GM18907 (cell line): Measurements from ENCODE around the gene LCN12.

Source experiments
- ATAC-seq: cut with Tn5 transposase; IDR thresholded peaks from one replicate; pipeline ENCODE4 v1.9.1; 2021; ENCODE audit warnings: mild to moderate bottlenecking, moderate library complexity; ENCODE audit not compliant: unreplicated experiment

Gene LCN12

GRCh38 chr9:136951541-136952320, at the start of gene LCN12:
TSS of gene LCN12 (plus strand) at chr9:136952273. CDS start at chr9:136952328, 55 bp downstream.
- ATAC-seq: no peak

- ATAC-seq: no peak
These were observed 49.0 kb upstream of the LCN12 start for GRCh38 chr9:136903041-136903554.

GRCh38 chr9:136906266-136906665, 45.8 kb upstream of the LCN12 start:
- ATAC-seq: no peak

- no peak for ATAC-seq
These were observed 44.8 kb upstream of the LCN12 start for GRCh38 chr9:136907011-136907914.

GRCh38 chr9:136910197-136910900, 41.7 kb upstream of the LCN12 start:
- no peak for ATAC-seq

GRCh38 chr9:136910901-136911245, 41.2 kb upstream of the LCN12 start:
- no peak for ATAC-seq

GRCh38 chr9:136913701-136914438, 38.2 kb upstream of the LCN12 start:
- no peak for ATAC-seq

GRCh38 chr9:136915632-136916329, 36.3 kb upstream of the LCN12 start:
- no peak for ATAC-seq

- no peak for ATAC-seq
These were observed 35.5 kb upstream of the LCN12 start for GRCh38 chr9:136916330-136917184.

GRCh38 chr9:136917902-136918301, 34.2 kb upstream of the LCN12 start:
- ATAC-seq: no peak

- no peak for ATAC-seq
These were observed 32.0 kb upstream of the LCN12 start for GRCh38 chr9:136920069-136920468.

- no peak for ATAC-seq
These were observed 31.3 kb upstream of the LCN12 start for GRCh38 chr9:136920734-136921231.

- no peak for ATAC-seq
These were observed 30.8 kb upstream of the LCN12 start for GRCh38 chr9:136921307-136921706.

- ATAC-seq: no peak
These were observed 30.4 kb upstream of the LCN12 start for GRCh38 chr9:136921718-136922117.

- no peak for ATAC-seq
These were observed 29.5 kb upstream of the LCN12 start for GRCh38 chr9:136922540-136922939.

- no peak for ATAC-seq
These were observed 28.2 kb upstream of the LCN12 start for GRCh38 chr9:136923881-136924280.

- no peak for ATAC-seq
These were observed 26.5 kb upstream of the LCN12 start for GRCh38 chr9:136925414-136926153.

- ATAC-seq: no peak
These were observed 25.8 kb upstream of the LCN12 start for GRCh38 chr9:136926154-136926704.
